Measurements from ENCODE around the gene AQP12A. TPM values are rescaled to one million over a fixed set of nuclear protein-coding genes. Genes with fewer than 3 reads are reported as not detected.

AQP12A gene
- total and polyA plus RNA-seq, 12 donors, result not detected

DNA sequence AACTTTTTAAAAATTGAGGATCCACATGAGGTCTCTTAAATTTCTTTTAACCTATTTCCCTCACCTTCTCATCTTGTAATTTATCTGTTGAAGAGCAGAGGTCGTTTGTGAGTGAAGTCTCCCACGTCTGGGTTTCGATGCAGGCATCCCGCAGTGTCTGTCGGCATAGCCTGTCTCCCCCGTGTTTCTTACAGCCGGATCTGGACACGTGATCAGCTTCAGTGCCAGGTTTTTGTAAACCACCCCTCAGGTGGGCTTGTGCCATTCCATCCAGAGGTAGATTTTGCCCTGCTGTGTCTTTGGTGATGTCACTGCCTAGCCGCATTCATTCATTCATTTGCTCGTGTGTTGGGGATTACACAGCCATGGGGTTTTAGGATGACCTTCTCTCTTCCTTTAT is 16.2 kb downstream of the AQP12A start:
- Histone ChIP-seq H3K27me3 (peaks cover 15% of the 10 kb centered on the region), H3K4me3 (no peak overlapping the region), H3K4me1 (replicated peaks in 1 of 2) (no peaks in the 10 kb centered on the region), H3K36me3 (replicated peaks in 1 of 2) (no peaks in the 10 kb centered on the region), H3K9me3 (replicated peaks in 1 of 3) (no peaks in the 10 kb centered on the region), H3K27ac (no peak overlapping the region)
- WGBS, 4 donors, result 51 to 66% (median 60%) methylated on average over 10 of the region's 10 CpGs
- TF ChIP-seq, protein P1, sequence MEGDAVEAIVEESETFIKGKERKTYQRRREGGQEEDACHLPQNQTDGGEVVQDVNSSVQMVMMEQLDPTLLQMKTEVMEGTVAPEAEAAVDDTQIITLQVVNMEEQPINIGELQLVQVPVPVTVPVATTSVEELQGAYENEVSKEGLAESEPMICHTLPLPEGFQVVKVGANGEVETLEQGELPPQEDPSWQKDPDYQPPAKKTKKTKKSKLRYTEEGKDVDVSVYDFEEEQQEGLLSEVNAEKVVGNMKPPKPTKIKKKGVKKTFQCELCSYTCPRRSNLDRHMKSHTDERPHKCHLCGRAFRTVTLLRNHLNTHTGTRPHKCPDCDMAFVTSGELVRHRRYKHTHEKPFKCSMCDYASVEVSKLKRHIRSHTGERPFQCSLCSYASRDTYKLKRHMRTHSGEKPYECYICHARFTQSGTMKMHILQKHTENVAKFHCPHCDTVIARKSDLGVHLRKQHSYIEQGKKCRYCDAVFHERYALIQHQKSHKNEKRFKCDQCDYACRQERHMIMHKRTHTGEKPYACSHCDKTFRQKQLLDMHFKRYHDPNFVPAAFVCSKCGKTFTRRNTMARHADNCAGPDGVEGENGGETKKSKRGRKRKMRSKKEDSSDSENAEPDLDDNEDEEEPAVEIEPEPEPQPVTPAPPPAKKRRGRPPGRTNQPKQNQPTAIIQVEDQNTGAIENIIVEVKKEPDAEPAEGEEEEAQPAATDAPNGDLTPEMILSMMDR (IDR thresholded peaks at IDR 0.05), result no peak
- no peak for TF ChIP-seq POLR2A (IDR thresholded peaks at IDR 0.05)
- DNase-seq, result no peak
- intact Hi-C loops (cut with DNase I), result loop anchor here in 1 of 2 donors (10.0 kb wide), 1 partner anchor 193 kb away; no protein-coding TSS in a partner anchor

DNA sequence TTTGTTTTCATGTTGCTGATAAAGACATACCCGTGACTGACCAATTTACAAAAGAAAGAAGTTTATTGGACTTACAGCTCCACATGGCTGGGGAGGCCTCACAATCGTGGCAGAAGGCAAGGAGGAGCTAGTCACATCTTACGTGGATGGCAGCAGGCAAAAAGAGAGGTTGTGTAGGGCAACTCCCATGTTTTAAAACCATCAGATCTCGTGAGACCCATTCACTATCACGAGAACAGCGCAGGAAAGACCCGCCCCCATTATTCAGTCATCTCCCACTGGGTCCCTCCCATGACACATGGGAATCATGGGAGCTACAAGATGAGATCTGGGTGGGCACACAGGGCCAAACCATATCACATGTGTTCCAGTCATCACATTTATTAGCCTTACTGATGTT is 16.8 kb downstream of the AQP12A start:
- TF ChIP-seq, protein P1 (IDR thresholded peaks at IDR 0.05), result no peak
- no peak for TF ChIP-seq POLR2A (IDR thresholded peaks at IDR 0.05)

DNA sequence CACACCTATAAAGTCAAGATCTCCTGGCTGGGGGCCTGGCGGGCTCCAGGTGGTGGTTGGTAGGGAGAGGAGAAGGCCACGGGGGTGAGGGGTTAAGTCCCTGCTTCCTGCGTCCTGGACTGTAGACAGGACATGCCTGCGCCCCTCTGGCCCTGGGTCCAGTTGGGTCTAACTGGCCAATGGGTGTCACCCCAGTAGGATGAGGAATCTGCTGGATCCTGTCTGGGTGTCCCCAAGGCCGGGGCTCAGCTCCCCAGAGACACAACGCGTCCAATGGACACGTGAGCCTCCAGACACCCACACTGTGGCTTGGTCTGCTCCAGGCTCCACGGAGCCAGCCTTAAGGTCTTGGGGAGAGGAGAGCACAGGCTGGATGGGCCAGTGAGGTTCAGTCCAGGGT is 19.6 kb downstream of the AQP12A start:
- H3K27ac ChIP-seq, result no peak overlapping the region
- no peak overlapping the region for H3K4me3 ChIP-seq
- no peak for TF ChIP-seq POLR2A (IDR thresholded peaks at IDR 0.05)
- TF ChIP-seq, protein P1 (IDR thresholded peaks at IDR 0.05), result no peak
- peaks cover 6% of the 10 kb centered on the region for H3K27me3 ChIP-seq
- no peaks in the 10 kb centered on the region for H3K9me3 ChIP-seq (replicated peaks in 1 of 3)
- no peak for DNase-seq
- no peaks in the 10 kb centered on the region for H3K4me1 ChIP-seq (replicated peaks in 1 of 2)
- H3K36me3 ChIP-seq (replicated peaks in 1 of 2), result no peaks in the 10 kb centered on the region
- intact Hi-C loops (cut with DNase I), result no loop called here
- WGBS, 4 donors, result 86 to 92% (median 88%) methylated on average over 5 to 9 of the region's 9 CpGs

More for the DNA sequence above, 16.8 kb downstream of the AQP12A start:
- Histone ChIP-seq H3K9me3 (replicated peaks in 1 of 3) (no peaks in the 10 kb centered on the region), H3K36me3 (replicated peaks in 1 of 2) (no peaks in the 10 kb centered on the region), H3K27ac (no peak overlapping the region), H3K4me3 (no peak overlapping the region), H3K4me1 (replicated peaks in 1 of 2) (no peaks in the 10 kb centered on the region), H3K27me3 (peaks cover 12% of the 10 kb centered on the region)
- intact Hi-C loops (cut with DNase I), result loop anchor here in 1 of 2 donors (10.0 kb wide), 1 partner anchor 194 kb away; no protein-coding TSS in a partner anchor
- WGBS, 4 donors, result 71 to 79% (median 73%) methylated on average over 7 of the region's 7 CpGs
- no peak for DNase-seq

DNA sequence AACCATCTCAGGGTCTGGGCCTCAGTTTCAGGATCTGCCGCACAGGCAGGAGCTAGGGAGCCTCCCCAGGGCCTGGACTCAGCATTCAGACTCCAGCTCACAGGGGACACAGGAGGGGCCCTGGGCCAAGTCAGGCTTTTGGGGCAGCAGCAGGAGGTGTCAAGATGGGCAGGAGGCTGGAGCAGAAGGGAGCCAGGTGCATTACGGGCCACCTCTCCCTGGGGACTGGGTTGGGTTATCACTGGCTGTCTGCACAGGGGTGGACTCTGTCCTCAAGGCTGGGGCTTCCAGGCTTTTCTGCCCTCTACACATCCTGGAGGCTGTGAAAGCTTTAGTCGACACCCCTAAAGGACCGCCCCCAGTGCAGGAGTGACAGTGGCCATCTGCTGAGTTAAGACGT is 20.0 kb downstream of the AQP12A start:
- 73 to 83% (median 77%) methylated on average over 4 to 5 of the region's 5 CpGs for WGBS, 4 donors
- TF ChIP-seq, protein P1 (IDR thresholded peaks at IDR 0.05), result no peak
- no peak for TF ChIP-seq POLR2A (IDR thresholded peaks at IDR 0.05)

More for the DNA sequence above, 20.0 kb downstream of the AQP12A start:
- Histone ChIP-seq H3K4me1 (replicated peaks in 1 of 2) (no peaks in the 10 kb centered on the region), H3K36me3 (replicated peaks in 1 of 2) (no peaks in the 10 kb centered on the region), H3K27ac (no peak overlapping the region), H3K27me3 (peaks cover 6% of the 10 kb centered on the region), H3K4me3 (no peak overlapping the region), H3K9me3 (replicated peaks in 1 of 3) (no peaks in the 10 kb centered on the region)
- intact Hi-C loops (cut with DNase I), result no loop called here
- no peak for DNase-seq

Measured in adrenal gland (tissue), 12 donors.